ENCODE results near the gene KCTD14.

Gene KCTD14

GRCh38 chr11:78039919-78040671 lies 17.0 kb upstream of the KCTD14 start:
- no peaks in the 10 kb centered on the region for H3K79me2 ChIP-seq (ENCODE audit: insufficient read depth, low read length)
- peak overlapping the region; percentile 24; the same call in 1 of the 2 replicates for H3K9ac ChIP-seq (ENCODE audit: low read length)
- H3K9me3 ChIP-seq (ENCODE audit: low read length): no peaks in the 10 kb centered on the region
- H3K4me3 ChIP-seq (ENCODE audit: low read depth, low read length, poor library complexity, severe bottlenecking): peak overlapping the region; percentile 19
- no peaks in the 10 kb centered on the region for H3K27me3 ChIP-seq (ENCODE audit: insufficient read depth, low read length)
- H2AFZ ChIP-seq (ENCODE audit: low read length): peak overlapping the region; percentile 44
- H3K27ac ChIP-seq (ENCODE audit: low read depth, low read length, poor library complexity, severe bottlenecking): peak overlapping the region; percentile 60
- H3K9me2 ChIP-seq (ENCODE audit: low read depth, low read length): no peaks in the 10 kb centered on the region
- no peaks in the 10 kb centered on the region for H3K36me3 ChIP-seq (ENCODE audit: insufficient read depth, low read length)
- H4K20me1 ChIP-seq (ENCODE audit: insufficient read depth, low read length): no peaks in the 10 kb centered on the region
- H3K4me1 ChIP-seq (ENCODE audit: insufficient read depth, low read length, severe bottlenecking): peaks cover 19% of the 10 kb centered on the region
- TF ChIP-seq EZH2 (IDR thresholded peaks at IDR 0.05; ENCODE audit: borderline replicate concordance, low read length): no peak
- TF ChIP-seq CTCF (IDR thresholded peaks at IDR 0.05; ENCODE audit: low read length): no peak
- H3F3A ChIP-seq (ENCODE audit: insufficient read depth, low read length): no peaks in the 10 kb centered on the region
- peak overlapping the region; percentile 37 for H3K4me2 ChIP-seq (ENCODE audit: low read length)

- Histone ChIP-seq H3K9me2 (ENCODE audit: low read depth, low read length) (no peaks in the 10 kb centered on the region), H4K20me1 (ENCODE audit: insufficient read depth, low read length) (no peaks in the 10 kb centered on the region), H2AFZ (ENCODE audit: low read length) (peak overlapping the region; percentile 44), H3K9me3 (ENCODE audit: low read length) (no peaks in the 10 kb centered on the region), H3K36me3 (ENCODE audit: insufficient read depth, low read length) (no peaks in the 10 kb centered on the region), H3K27ac (ENCODE audit: low read depth, low read length, poor library complexity, severe bottlenecking) (peak overlapping the region; percentile 60), H3K27me3 (ENCODE audit: insufficient read depth, low read length) (no peaks in the 10 kb centered on the region), H3K4me1 (ENCODE audit: insufficient read depth, low read length, severe bottlenecking) (peaks cover 20% of the 10 kb centered on the region), H3K9ac (ENCODE audit: low read length) (peak overlapping the region; percentile 24; the same call in 1 of the 2 replicates), H3K4me2 (ENCODE audit: low read length) (peak overlapping the region; percentile 37), H3F3A (ENCODE audit: insufficient read depth, low read length) (no peaks in the 10 kb centered on the region), H3K4me3 (ENCODE audit: low read depth, low read length, poor library complexity, severe bottlenecking) (peak overlapping the region; percentile 19), H3K79me2 (ENCODE audit: insufficient read depth, low read length) (no peaks in the 10 kb centered on the region)
- no peak for TF ChIP-seq EZH2 (IDR thresholded peaks at IDR 0.05; ENCODE audit: borderline replicate concordance, low read length)
- no peak for TF ChIP-seq CTCF (IDR thresholded peaks at IDR 0.05; ENCODE audit: low read length)
Measured at GRCh38 chr11:78039391-78039918, 16.4 kb upstream of the KCTD14 start.

- no peaks in the 10 kb centered on the region for H3K27me3 ChIP-seq (ENCODE audit: insufficient read depth, low read length)
- no peak overlapping the region for H3K4me3 ChIP-seq (ENCODE audit: low read depth, low read length, poor library complexity, severe bottlenecking)
- no peaks in the 10 kb centered on the region for H3F3A ChIP-seq (ENCODE audit: insufficient read depth, low read length)
- no peaks in the 10 kb centered on the region for H3K9me3 ChIP-seq (ENCODE audit: low read length)
- TF ChIP-seq EZH2 (IDR thresholded peaks at IDR 0.05; ENCODE audit: borderline replicate concordance, low read length) (no peak), CTCF (IDR thresholded peaks at IDR 0.05; ENCODE audit: low read length) (no peak)
- H3K4me1 ChIP-seq (ENCODE audit: insufficient read depth, low read length, severe bottlenecking): peaks cover 24% of the 10 kb centered on the region
- H4K20me1 ChIP-seq (ENCODE audit: insufficient read depth, low read length): no peaks in the 10 kb centered on the region
- no peaks in the 10 kb centered on the region for H3K36me3 ChIP-seq (ENCODE audit: insufficient read depth, low read length)
- H2AFZ ChIP-seq (ENCODE audit: low read length): no peak overlapping the region
- H3K9ac ChIP-seq (ENCODE audit: low read length): no peak overlapping the region
- H3K4me2 ChIP-seq (ENCODE audit: low read length): no peak overlapping the region
- peak overlapping the region; percentile 60 for H3K27ac ChIP-seq (ENCODE audit: low read depth, low read length, poor library complexity, severe bottlenecking)
- H3K9me2 ChIP-seq (ENCODE audit: low read depth, low read length): no peaks in the 10 kb centered on the region
- H3K79me2 ChIP-seq (ENCODE audit: insufficient read depth, low read length): no peaks in the 10 kb centered on the region
Measured at GRCh38 chr11:78038697-78039313, 15.7 kb upstream of the KCTD14 start.
